Measurements from ENCODE around the gene XNDC1N. TPM values are rescaled to one million over a fixed set of nuclear protein-coding genes. Genes with fewer than 3 reads are reported as not detected.

Gene XNDC1N
- polyA plus RNA-seq, 1 of the 3 experiments (the other 2 are of a cell fraction) = 3.4 TPM

DNA sequence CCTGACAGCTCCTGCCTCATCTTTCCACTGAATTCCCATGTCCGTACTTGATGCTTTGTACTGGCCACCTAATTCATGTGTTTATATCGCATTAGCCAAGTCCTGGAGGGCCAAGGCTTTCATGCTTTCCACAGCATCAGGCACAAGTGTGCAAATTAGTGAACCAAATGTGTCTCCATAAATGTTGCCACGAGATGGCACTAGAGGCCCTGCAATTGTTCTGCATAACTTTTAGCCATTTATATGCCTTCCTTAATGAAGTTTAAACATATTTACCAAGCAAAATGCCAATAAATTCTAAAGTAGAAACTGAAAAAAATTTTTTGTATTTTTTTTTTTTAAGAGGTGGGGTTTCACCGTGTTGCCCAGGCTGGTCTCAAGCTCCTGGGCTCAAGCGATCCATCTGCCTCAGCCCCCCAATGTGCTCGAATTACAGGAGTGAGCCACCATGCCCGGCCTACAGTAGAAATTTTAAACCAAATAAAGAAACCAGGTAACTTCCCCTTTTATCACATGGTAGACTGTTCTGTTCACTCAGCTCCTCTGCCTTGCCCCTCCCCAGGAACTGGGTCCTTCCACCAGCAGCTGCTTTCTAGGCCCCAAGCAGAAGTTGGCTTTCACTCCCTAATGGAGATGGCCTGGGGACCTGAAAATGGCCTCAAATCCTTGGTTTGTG lies 49.5 kb upstream of the XNDC1N start:
- Histone ChIP-seq H3K36me3 (replicated peaks in 1 of 2; ENCODE audit: control insufficient read depth in 1 of 2, insufficient read depth in 2 of 2, low read length in 1 of 2) (peaks cover 33 to 34% of the 10 kb centered on the region in 2 experiments), H3K9me3 (no peaks in the 10 kb centered on the region), H3K4me1 (ENCODE audit: control insufficient read depth in 1 of 2, insufficient read depth in 2 of 2, low read depth in 1 of 2, low read length in 1 of 2) (no peaks in the 10 kb centered on the region; a peak in 2 of 4 replicates), H3F3A (replicated peaks; ENCODE audit: insufficient read depth) (no peaks in the 10 kb centered on the region), H3K4me2 (no peak overlapping the region), H3K4me3 (ENCODE audit: low read depth in 2 of 2, low read length in 1 of 2) (no peak overlapping the region), H3K27me3 (ENCODE audit: insufficient read depth) (no peaks in the 10 kb centered on the region), H3K9me2 (no peaks in the 10 kb centered on the region), H2AFZ (ENCODE audit: low read depth) (no peak overlapping the region), H3K79me2 (ENCODE audit: insufficient read depth) (peaks cover 41% of the 10 kb centered on the region; the same call in 1 of the 2 replicates), H4K20me1 (ENCODE audit: insufficient read depth) (no peaks in the 10 kb centered on the region; the same call in 1 of the 2 replicates), H3K9ac (no peak overlapping the region), H3K27ac (ENCODE audit: low read depth in 2 of 2, low read length in 1 of 2) (no peak overlapping the region; a peak in 1 of 4 replicates)
- DNase-seq = peak; percentile 49
- ChIA-PET CTCF (interaction anchor here (0.6 to 5.0 kb wide), 58 partner anchors 8 to 722 kb away, joined by 3 to 37 read pairs (median 5); partner anchors contain the start of genes CLPB, IL18BP, INPPL1 and RNF121), POLR2A (interaction anchor here (0.9 kb wide), 1 partner anchor 48 kb away, joined by 3 read pairs; no protein-coding TSS in a partner anchor)
- WGBS (ENCODE audit: low lambda C conversion rate) = 53% methylated on average over 7 of the region's 7 CpGs
- TF ChIP-seq, protein P1, sequence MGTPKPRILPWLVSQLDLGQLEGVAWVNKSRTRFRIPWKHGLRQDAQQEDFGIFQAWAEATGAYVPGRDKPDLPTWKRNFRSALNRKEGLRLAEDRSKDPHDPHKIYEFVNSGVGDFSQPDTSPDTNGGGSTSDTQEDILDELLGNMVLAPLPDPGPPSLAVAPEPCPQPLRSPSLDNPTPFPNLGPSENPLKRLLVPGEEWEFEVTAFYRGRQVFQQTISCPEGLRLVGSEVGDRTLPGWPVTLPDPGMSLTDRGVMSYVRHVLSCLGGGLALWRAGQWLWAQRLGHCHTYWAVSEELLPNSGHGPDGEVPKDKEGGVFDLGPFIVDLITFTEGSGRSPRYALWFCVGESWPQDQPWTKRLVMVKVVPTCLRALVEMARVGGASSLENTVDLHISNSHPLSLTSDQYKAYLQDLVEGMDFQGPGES (IDR thresholded peaks at IDR 0.05; ENCODE audit: low read depth, low read length) = no peak
- TF ChIP-seq, protein P2, sequence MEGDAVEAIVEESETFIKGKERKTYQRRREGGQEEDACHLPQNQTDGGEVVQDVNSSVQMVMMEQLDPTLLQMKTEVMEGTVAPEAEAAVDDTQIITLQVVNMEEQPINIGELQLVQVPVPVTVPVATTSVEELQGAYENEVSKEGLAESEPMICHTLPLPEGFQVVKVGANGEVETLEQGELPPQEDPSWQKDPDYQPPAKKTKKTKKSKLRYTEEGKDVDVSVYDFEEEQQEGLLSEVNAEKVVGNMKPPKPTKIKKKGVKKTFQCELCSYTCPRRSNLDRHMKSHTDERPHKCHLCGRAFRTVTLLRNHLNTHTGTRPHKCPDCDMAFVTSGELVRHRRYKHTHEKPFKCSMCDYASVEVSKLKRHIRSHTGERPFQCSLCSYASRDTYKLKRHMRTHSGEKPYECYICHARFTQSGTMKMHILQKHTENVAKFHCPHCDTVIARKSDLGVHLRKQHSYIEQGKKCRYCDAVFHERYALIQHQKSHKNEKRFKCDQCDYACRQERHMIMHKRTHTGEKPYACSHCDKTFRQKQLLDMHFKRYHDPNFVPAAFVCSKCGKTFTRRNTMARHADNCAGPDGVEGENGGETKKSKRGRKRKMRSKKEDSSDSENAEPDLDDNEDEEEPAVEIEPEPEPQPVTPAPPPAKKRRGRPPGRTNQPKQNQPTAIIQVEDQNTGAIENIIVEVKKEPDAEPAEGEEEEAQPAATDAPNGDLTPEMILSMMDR (IDR thresholded peaks at IDR 0.05) = peak; percentile 86
- peak; percentile 88 for TF ChIP-seq RAD21 (IDR thresholded peaks at IDR 0.05; ENCODE audit: low read length)
- TF ChIP-seq FOSL2 (IDR thresholded peaks at IDR 0.05; ENCODE audit: borderline replicate concordance, low read depth) = no peak
- TF ChIP-seq GATA2 (CRISPR knock-in tag; IDR thresholded peaks at IDR 0.05) = no peak
- TF ChIP-seq SMC3 (IDR thresholded peaks at IDR 0.05; ENCODE audit: low read depth, low read length) = peak; percentile 62
- TF ChIP-seq FOXJ3 (CRISPR knock-in tag; IDR thresholded peaks at IDR 0.05) = no peak
- TF ChIP-seq, protein P3, sequence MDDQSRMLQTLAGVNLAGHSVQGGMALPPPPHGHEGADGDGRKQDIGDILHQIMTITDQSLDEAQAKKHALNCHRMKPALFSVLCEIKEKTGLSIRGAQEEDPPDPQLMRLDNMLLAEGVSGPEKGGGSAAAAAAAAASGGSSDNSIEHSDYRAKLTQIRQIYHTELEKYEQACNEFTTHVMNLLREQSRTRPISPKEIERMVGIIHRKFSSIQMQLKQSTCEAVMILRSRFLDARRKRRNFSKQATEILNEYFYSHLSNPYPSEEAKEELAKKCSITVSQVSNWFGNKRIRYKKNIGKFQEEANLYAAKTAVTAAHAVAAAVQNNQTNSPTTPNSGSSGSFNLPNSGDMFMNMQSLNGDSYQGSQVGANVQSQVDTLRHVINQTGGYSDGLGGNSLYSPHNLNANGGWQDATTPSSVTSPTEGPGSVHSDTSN (IDR thresholded peaks at IDR 0.05) = no peak
- TF ChIP-seq TEAD4 (IDR thresholded peaks at IDR 0.05; ENCODE audit: borderline replicate concordance, insufficient read depth) = no peak

DNA sequence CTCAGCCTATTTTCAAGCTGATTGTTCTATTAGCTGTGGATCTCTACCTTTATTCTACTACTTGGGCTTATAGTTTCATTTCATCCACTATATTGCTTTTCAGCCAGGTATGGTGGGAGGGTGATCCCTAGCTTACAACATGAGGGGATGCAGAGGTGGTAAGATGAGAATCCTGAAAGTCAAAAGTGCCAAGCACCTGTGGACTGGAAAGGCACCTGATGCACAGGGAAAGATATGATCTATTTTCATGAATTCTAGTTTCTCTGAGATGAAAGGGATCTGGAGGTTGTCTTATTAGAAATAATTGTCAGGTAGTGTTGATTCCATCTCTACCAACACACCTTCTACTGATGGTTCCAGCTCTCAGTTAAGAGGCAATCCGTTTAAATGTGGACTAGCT lies 48.7 kb upstream of the XNDC1N start:
- ChIA-PET POLR2A (interaction anchor here (0.9 kb wide), 1 partner anchor 48 kb away, joined by 3 read pairs; no protein-coding TSS in a partner anchor), CTCF (interaction anchor here (0.6 to 5.0 kb wide), 43 partner anchors 9 to 722 kb away, joined by 3 to 37 read pairs (median 5); partner anchors contain the start of genes CLPB, IL18BP, INPPL1 and XNDC1N)
- no peak overlapping the region for H3K4me3 ChIP-seq (ENCODE audit: low read depth in 2 of 2, low read length in 1 of 2)
- TF ChIP-seq EZH2phosphoT487 (IDR thresholded peaks at IDR 0.05; ENCODE audit: borderline replicate concordance, low read depth) = no peak
- TF ChIP-seq YY1 (IDR thresholded peaks at IDR 0.05; ENCODE audit: low read depth) = no peak
- TF ChIP-seq, protein P1 (IDR thresholded peaks at IDR 0.05; ENCODE audit: low read depth, low read length) = no peak
- no peak for TF ChIP-seq CHD2 (IDR thresholded peaks at IDR 0.05; ENCODE audit: low read length, partially characterized antibody)
- TF ChIP-seq, protein P4, sequence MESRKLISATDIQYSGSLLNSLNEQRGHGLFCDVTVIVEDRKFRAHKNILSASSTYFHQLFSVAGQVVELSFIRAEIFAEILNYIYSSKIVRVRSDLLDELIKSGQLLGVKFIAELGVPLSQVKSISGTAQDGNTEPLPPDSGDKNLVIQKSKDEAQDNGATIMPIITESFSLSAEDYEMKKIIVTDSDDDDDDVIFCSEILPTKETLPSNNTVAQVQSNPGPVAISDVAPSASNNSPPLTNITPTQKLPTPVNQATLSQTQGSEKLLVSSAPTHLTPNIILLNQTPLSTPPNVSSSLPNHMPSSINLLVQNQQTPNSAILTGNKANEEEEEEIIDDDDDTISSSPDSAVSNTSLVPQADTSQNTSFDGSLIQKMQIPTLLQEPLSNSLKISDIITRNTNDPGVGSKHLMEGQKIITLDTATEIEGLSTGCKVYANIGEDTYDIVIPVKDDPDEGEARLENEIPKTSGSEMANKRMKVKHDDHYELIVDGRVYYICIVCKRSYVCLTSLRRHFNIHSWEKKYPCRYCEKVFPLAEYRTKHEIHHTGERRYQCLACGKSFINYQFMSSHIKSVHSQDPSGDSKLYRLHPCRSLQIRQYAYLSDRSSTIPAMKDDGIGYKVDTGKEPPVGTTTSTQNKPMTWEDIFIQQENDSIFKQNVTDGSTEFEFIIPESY (IDR thresholded peaks at IDR 0.05; ENCODE audit: borderline replicate concordance, low read depth) = no peak

More for the DNA sequence above, 48.7 kb upstream of the XNDC1N start:
- Histone ChIP-seq H3K9me2 (no peaks in the 10 kb centered on the region), H3K79me2 (ENCODE audit: insufficient read depth) (peaks cover 41% of the 10 kb centered on the region; the same call in 1 of the 2 replicates), H3K36me3 (replicated peaks in 1 of 2; ENCODE audit: control insufficient read depth in 1 of 2, insufficient read depth in 2 of 2, low read length in 1 of 2) (peaks cover 30 to 32% of the 10 kb centered on the region in 2 experiments), H3K4me1 (ENCODE audit: control insufficient read depth in 1 of 2, insufficient read depth in 2 of 2, low read depth in 1 of 2, low read length in 1 of 2) (no peaks in the 10 kb centered on the region; a peak in 2 of 4 replicates), H3K27ac (ENCODE audit: low read depth in 2 of 2, low read length in 1 of 2) (no peak overlapping the region), H3K4me2 (no peak overlapping the region), H2AFZ (ENCODE audit: low read depth) (no peak overlapping the region), H3K9me3 (no peaks in the 10 kb centered on the region), H3K27me3 (ENCODE audit: insufficient read depth) (no peaks in the 10 kb centered on the region), H3K9ac (no peak overlapping the region), H4K20me1 (ENCODE audit: insufficient read depth) (no peaks in the 10 kb centered on the region; the same call in 1 of the 2 replicates), H3F3A (replicated peaks; ENCODE audit: insufficient read depth) (no peaks in the 10 kb centered on the region)
- no peak for DNase-seq
- WGBS (ENCODE audit: low lambda C conversion rate) = 46% methylated on average over 1 of the region's 1 CpG
